GM21515 (cell line): ENCODE measurements around the gene RAC3.
"Not testable (repeated sequence)": the region's sequence is repeated elsewhere in the genome, so short reads cannot be mapped to it uniquely, and the experiment has no call there.

ENCODE experiments used
- ATAC-seq: cut with Tn5 transposase; IDR thresholded peaks from one replicate; pipeline ENCODE4 v1.9.1; 2021; ENCODE audit not compliant: unreplicated experiment

The RAC3 gene

GRCh38 chr17:82038796-82039409, 7.4 kb downstream of the RAC3 start:
- not testable (repeated sequence) for ATAC-seq

GRCh38 chr17:82039695-82040299, 8.3 kb downstream of the RAC3 start:
- ATAC-seq = no peak

GRCh38 chr17:82041144-82041814, 9.8 kb downstream of the RAC3 start:
- no peak for ATAC-seq

GRCh38 chr17:82042649-82043048, 11.2 kb downstream of the RAC3 start:
- no peak for ATAC-seq

DNA sequence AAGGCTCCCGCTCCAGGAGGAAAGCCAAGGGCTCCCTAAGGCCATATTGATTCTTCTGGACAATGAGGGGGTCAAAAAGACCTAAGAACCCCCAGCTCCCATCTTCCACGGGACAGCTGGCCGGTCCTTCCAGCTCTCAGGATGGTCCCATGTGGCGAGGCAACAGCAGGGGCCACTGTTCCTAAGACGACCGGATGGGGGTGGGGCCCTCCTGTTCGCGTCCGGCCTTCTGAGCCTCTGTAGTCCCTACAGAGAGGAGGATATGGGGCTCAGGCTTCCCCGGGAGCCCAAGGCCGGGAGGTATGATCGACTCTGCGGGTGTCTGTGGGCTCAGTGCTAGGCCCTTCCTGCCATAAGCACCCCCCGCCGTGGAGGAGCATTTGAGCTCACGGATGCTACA, 12.0 kb downstream of the RAC3 start:
- ATAC-seq = no peak

DNA sequence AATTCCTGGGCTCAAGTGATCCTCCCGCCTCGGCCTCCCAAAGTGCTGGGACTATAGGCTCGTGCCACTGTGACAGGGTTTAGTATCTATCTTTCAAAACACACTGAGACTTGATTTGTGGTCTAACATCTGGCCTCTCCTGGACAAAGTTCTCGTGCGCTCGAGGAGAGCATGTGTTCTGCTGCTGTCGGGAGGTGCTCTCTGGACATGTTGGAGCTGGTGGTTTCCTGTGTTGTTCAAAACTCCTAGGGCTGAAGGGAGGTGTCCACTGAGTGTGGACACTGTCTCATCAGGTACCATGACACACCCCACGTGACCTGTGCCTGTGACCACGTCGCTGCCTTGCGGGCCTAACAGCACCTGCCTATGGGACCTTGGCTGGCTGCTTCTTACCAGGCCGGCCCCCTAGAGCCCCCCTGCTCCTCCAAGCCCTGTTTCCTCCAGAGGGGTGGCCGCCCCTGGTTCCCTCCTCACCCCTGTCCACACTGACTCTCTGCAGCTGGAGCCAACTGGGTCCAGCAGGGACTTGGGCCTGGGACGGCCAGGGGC, 14.5 kb downstream of the RAC3 start:
- ATAC-seq = no peak

GRCh38 chr17:82046903-82047302, 15.4 kb downstream of the RAC3 start:
- no peak for ATAC-seq

DNA sequence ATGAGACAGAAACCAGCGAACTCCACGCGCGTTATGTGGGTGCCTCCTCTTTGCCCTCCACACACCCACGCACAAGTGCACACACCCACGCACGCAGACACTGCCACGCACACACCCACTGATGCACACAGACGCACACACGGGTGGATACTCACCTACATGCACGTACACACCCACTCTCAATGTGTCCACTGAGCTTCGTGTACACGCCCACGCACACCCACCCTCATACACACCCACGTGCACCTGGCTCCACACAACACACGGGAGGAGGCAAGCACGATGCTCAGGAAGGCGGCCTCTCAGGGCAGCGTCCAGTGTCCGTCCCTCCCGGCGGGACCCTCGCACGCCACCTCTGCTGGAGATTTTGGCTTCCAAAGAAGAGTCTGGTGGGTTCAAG, 15.9 kb downstream of the RAC3 start:
- ATAC-seq = no peak

DNA sequence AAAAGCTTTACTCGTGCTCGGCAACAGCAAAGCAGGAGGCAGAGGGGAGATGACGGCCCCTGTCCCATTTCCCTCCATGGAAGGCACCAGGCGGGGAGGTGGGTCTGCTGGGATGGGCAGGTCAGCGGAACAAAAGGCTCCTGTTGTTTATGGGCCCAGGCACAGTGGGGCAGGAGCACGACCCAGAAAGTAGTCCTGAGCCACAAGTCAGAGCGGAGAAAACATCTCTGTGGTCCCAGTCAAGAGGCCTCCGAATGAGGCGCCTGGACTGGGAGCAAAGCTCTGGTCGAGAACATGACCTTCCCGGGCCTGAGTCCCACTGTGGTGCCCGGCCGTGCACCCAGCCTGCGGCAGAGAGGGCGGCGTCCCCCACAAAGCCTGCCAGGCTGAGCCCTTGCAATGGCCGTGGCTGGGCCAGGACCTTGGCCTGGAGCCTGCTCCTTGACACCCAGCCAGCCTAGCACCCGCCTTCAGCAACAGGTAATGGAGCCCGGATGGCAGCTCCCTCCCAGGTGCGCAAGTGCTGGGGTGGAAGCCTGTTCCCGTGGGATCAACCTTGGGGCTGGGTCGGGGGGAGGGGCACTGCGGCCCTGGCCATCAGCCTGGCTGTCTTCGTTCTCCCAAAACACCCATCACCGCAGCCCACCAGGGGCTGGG, 16.6 kb downstream of the RAC3 start:
- ATAC-seq = no peak

DNA sequence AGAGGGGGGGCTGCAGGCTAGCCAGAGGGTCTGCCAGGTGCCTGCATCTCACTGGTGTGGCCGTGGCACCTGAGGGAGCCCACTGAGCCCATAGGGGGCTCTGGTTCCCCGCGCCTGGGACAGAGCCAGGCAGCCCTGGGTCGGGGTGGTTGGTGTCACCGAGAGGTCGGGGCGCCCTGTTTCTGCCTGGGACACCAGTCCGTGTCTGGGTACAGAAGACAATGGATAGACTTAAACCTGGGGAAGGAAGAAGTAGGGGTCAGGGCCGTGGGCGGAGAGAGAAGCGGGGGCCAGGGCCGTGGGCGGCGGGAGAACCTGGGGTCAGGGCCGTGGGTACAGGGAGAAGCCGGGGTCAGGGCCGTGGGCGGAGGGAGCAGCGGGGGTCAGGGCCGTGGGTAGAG, 17.1 kb downstream of the RAC3 start:
- no peak for ATAC-seq

GRCh38 chr17:82049106-82049505, 17.6 kb downstream of the RAC3 start:
- ATAC-seq = no peak

- ATAC-seq = no peak
Measured at GRCh38 chr17:82049521-82049971, 18.1 kb downstream of the RAC3 start.

DNA sequence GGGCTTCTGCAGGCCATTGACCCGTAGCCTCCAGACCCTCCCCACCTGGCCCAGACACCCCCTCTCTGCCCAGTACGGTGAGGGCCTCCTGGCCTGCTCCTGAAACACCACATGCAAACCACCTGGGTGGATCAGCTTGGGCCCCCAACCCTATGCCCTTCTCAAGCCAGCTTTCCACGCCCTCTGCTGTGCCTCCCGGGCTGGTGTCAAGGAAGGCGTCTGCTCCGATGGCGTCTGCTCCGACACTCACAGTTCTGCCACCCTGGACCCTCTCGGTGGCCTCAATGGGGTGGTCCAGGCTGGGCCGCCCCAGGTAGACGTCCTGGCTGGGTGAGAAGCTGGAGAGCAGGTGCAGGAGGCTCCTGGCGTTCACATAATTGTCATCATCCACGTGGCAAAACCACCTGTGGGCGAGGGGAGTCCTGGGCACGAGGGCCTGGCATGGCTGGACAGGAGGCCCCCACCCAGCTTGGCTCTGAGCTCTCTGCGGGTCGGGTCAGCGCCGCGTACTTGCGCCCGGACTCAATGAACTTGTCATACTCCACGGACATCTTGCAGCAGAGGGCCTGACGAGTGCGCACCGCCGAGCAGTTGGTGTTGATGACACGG, 18.8 kb downstream of the RAC3 start:
- no peak for ATAC-seq

DNA sequence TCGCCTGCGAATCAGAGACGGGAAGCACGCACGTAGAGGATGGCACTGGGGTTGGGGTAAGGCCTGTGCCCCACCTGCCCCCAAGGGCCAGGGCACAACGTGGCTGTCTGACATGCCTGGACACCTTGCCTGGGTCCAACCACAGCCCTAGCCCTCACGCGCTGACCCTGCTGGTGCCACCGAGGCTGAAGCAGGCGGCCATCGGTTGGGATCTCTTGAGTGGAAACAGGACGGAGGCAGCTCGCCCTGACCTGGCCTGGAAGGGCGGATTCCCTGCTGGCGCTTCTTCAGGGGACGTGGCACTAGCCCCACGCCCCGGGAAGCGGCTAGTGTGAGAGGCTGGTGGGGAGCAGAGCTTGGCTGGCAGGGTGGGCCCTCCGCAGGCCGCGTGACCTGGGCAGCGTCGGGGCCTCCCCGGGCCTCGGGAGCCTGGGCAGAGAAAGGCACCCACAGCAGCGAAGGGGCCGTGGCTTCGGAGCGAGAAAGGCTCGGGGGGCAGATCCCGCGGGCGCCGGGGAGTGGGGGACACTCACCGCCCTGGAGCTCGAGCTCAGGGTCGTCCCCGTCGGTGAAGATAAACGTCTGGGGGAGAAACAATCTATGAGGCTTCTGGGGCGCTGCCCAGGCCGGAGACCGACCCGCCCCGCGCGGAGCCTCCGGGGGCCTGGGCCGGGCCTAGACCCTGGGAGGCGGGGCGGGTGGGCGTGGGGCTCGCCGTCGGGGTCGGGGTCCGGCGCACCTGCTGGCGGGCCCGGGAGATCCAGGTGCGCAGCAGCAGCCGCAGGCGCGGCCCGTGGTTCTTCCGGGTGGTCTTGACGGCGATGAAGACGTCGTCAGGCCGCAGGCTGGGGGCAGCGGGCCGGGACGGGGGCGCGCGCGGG, 19.5 kb downstream of the RAC3 start:
- no peak for ATAC-seq

- ATAC-seq = no peak
Measured at GRCh38 chr17:82051776-82052637, 20.5 kb downstream of the RAC3 start, which contains the start of the genes GPS1 and RFNG. Gene GPS1 (plus strand): TSS chr17:82051898. CDS start chr17:82051932, 34 bp downstream. Gene RFNG (minus strand): TSS chr17:82051811. CDS start chr17:82051766, 45 bp downstream.

- ATAC-seq = no peak
Measured at GRCh38 chr17:82052638-82053059, 21.2 kb downstream of the RAC3 start.

- ATAC-seq = no peak
Measured at GRCh38 chr17:82053130-82053529, 21.7 kb downstream of the RAC3 start.

- ATAC-seq = no peak
Measured at GRCh38 chr17:82053556-82054263, 22.2 kb downstream of the RAC3 start.
